Measurements from ENCODE around the gene TTLL9.
A peak's percentile ranks its signal among the peaks of the same experiment; 100 is the strongest.
"Not testable (repeated sequence)": the region's sequence is repeated elsewhere in the genome, so short reads cannot be mapped to it uniquely, and the experiment has no call there.

TTLL9 gene

DNA sequence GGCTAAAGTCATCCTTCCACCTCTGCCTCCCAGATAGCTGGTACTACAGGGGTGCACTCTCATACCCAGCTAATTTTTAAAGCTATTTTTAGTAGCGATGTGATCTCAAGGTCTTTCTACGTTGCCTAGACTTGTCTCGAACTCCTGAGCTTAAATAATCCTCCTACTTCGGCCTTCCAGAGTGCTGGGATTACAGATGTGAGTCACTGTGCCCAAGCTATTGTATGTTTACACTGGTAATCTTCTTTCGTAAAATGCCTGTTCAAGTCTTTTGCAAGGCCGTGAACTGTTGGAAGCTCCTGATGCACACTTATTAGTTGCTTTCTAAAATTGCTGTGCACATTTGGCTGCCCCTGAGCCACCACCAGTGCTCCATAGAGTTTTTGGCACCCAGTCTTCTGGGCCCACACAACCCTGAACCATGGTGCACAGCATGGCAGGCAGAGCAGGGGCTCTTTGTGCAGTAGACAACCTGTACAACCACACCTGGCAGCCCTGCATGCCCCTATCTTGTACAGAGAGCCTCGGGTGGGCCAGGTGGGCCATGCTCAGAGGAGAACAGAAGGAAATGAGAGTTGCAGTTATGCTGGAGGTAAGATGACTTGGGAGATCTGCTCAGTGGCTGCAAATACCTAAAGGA is 48.2 kb downstream of the TTLL9 start:
- H3K27ac Mint-ChIP-seq: peak overlapping the region; percentile 22 to 47 (median 25)
- no peaks in the 10 kb centered on the region for H3K9me3 Mint-ChIP-seq
- TF ChIP-seq, protein P1, sequence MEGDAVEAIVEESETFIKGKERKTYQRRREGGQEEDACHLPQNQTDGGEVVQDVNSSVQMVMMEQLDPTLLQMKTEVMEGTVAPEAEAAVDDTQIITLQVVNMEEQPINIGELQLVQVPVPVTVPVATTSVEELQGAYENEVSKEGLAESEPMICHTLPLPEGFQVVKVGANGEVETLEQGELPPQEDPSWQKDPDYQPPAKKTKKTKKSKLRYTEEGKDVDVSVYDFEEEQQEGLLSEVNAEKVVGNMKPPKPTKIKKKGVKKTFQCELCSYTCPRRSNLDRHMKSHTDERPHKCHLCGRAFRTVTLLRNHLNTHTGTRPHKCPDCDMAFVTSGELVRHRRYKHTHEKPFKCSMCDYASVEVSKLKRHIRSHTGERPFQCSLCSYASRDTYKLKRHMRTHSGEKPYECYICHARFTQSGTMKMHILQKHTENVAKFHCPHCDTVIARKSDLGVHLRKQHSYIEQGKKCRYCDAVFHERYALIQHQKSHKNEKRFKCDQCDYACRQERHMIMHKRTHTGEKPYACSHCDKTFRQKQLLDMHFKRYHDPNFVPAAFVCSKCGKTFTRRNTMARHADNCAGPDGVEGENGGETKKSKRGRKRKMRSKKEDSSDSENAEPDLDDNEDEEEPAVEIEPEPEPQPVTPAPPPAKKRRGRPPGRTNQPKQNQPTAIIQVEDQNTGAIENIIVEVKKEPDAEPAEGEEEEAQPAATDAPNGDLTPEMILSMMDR (IDR thresholded peaks at IDR 0.05; ENCODE audit: unreplicated experiment in 3 of 3): no peak
- H3K36me3 Mint-ChIP-seq (ENCODE audit: low read depth): peaks cover 3% of the 10 kb centered on the region
- H3K27me3 Mint-ChIP-seq (ENCODE audit: low read depth): peaks cover 6% of the 10 kb centered on the region
- peaks cover 24% of the 10 kb centered on the region for H3K4me1 Mint-ChIP-seq
- no peak overlapping the region for H3K4me3 Mint-ChIP-seq

- TF ChIP-seq, protein P1 (IDR thresholded peaks at IDR 0.05; ENCODE audit: unreplicated experiment in 3 of 3): no peak
- H3K4me1 Mint-ChIP-seq: peaks cover 17% of the 10 kb centered on the region
These were observed 49.1 kb downstream of the TTLL9 start for GRCh38 chr20:31919410-31920155.

GRCh38 chr20:31920275-31920855 is 49.9 kb downstream of the TTLL9 start:
- H3K4me1 Mint-ChIP-seq: peaks cover 15% of the 10 kb centered on the region
- H3K9me3 Mint-ChIP-seq: no peaks in the 10 kb centered on the region
- peaks cover 5% of the 10 kb centered on the region for H3K27me3 Mint-ChIP-seq (ENCODE audit: low read depth)
- H3K4me3 Mint-ChIP-seq: no peak overlapping the region
- H3K27ac Mint-ChIP-seq: no peak overlapping the region
- peaks cover 3% of the 10 kb centered on the region for H3K36me3 Mint-ChIP-seq (ENCODE audit: low read depth)
- TF ChIP-seq, protein P1 (IDR thresholded peaks at IDR 0.05; ENCODE audit: unreplicated experiment in 3 of 3): no peak

More at GRCh38 chr20:31919410-31920155, 49.1 kb downstream of the TTLL9 start:
- Mint-ChIP-seq H3K9me3 (no peaks in the 10 kb centered on the region), H3K27me3 (ENCODE audit: low read depth) (peaks cover 3% of the 10 kb centered on the region), H3K36me3 (ENCODE audit: low read depth) (peaks cover 3% of the 10 kb centered on the region), H3K27ac (no peak overlapping the region), H3K4me3 (no peak overlapping the region)

GRCh38 chr20:31921480-31921879 is 51.0 kb downstream of the TTLL9 start:
- not testable (repeated sequence) for H3K27ac Mint-ChIP-seq; H3K4me3 Mint-ChIP-seq; H3K36me3 Mint-ChIP-seq (ENCODE audit: low read depth); H3K27me3 Mint-ChIP-seq (ENCODE audit: low read depth); H3K9me3 Mint-ChIP-seq
- peaks cover 15% of the 10 kb centered on the region for H3K4me1 Mint-ChIP-seq

GRCh38 chr20:31922181-31922580 is 51.7 kb downstream of the TTLL9 start:
- H3K36me3 Mint-ChIP-seq (ENCODE audit: low read depth): peaks cover 3% of the 10 kb centered on the region

DNA sequence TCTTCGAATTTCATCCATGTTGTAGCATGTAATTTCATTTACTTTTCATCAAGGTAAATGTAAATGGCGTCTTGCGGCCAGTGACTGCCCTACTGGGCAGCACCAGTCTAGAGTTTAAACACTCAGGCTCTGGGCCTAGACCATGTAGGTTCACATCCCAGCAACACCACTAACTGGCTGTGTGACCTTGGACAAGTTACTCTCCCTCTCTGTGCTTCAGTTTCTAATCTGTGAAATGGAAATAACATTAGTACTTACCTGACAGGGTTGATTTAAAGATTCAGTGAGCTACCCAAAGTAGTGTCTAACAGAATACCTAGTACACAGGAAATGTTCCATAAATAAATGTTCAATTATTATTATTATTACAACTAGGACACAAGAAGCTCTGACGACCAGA is 52.2 kb downstream of the TTLL9 start:
- Mint-ChIP-seq H3K9me3 (no peaks in the 10 kb centered on the region), H3K36me3 (ENCODE audit: low read depth) (peaks cover 3% of the 10 kb centered on the region), H3K4me3 (no peak overlapping the region), H3K27me3 (ENCODE audit: low read depth) (peaks cover 5% of the 10 kb centered on the region), H3K4me1 (peaks cover 15% of the 10 kb centered on the region), H3K27ac (no peak overlapping the region)
- TF ChIP-seq, protein P1 (IDR thresholded peaks at IDR 0.05; ENCODE audit: unreplicated experiment in 3 of 3): no peak

More at GRCh38 chr20:31922181-31922580, 51.7 kb downstream of the TTLL9 start:
- Mint-ChIP-seq H3K4me3 (no peak overlapping the region), H3K27me3 (ENCODE audit: low read depth) (peaks cover 5% of the 10 kb centered on the region), H3K27ac (no peak overlapping the region), H3K9me3 (no peaks in the 10 kb centered on the region), H3K4me1 (peaks cover 15% of the 10 kb centered on the region)
- TF ChIP-seq, protein P1 (IDR thresholded peaks at IDR 0.05; ENCODE audit: unreplicated experiment in 3 of 3): no peak
